H9 (cell line): ENCODE results near the gene DENND4B. TPM values are rescaled to one million over a fixed set of nuclear protein-coding genes. Genes with fewer than 3 reads are reported as not detected.

Experiments used
- DNase-seq: peaks from one replicate; pipeline ENCODE4 v3.0.0-alpha.2; 2017
- H2AFZ ChIP-seq: one replicate; pipeline ENCODE4 v1.6.1; 2013; ENCODE audit warnings: mild to moderate bottlenecking, low read length, control low read depth, moderate library complexity
- H2AK5ac ChIP-seq: 2 replicates; pipeline ENCODE4 v1.6.1; 2013; ENCODE audit warnings: low read length, control low read depth, mixed read lengths; ENCODE audit not compliant: insufficient read length
- H2BK120ac ChIP-seq: one replicate; pipeline ENCODE4 v1.6.1; 2013; ENCODE audit warnings: low read depth, mild to moderate bottlenecking, low read length, control low read depth, inconsistent platforms; ENCODE audit not compliant: poor library complexity, severe bottlenecking
- H2BK12ac ChIP-seq: 2 replicates; pipeline ENCODE4 v1.6.1; 2013; ENCODE audit warnings: low read length, control low read depth, mixed read lengths, low read depth; ENCODE audit not compliant: insufficient read length
- H2BK15ac ChIP-seq: 2 replicates; pipeline ENCODE4 v1.6.1; 2013; ENCODE audit warnings: low read depth, low read length, control low read depth
- H2BK20ac ChIP-seq: one replicate; pipeline ENCODE4 v1.6.1; 2013; ENCODE audit warnings: low read depth, mild to moderate bottlenecking, low read length, control low read depth, inconsistent platforms; ENCODE audit not compliant: poor library complexity, severe bottlenecking
- H2BK5ac ChIP-seq: 2 replicates; pipeline ENCODE4 v1.6.1; 2013; ENCODE audit warnings: low read length, control low read depth, mixed read lengths; ENCODE audit not compliant: insufficient read length
- H3K14ac ChIP-seq: 2 replicates; pipeline ENCODE4 v1.6.1; 2013; ENCODE audit warnings: low read length, control low read depth; ENCODE audit not compliant: insufficient read depth
- H3K18ac ChIP-seq: 2 replicates; pipeline ENCODE4 v1.6.1; 2013; ENCODE audit warnings: low read depth, mild to moderate bottlenecking, mixed read lengths, low read length, control low read depth; ENCODE audit not compliant: insufficient read length
- H3K23ac ChIP-seq: 2 replicates; pipeline ENCODE4 v1.6.1; 2013; ENCODE audit warnings: low read length, control low read depth, mixed read lengths, low read depth; ENCODE audit not compliant: insufficient read length
- H3K23me2 ChIP-seq: 2 replicates; pipeline ENCODE4 v1.6.1; 2013; ENCODE audit warnings: low read depth, mild to moderate bottlenecking, mixed read lengths, low read length, control low read depth; ENCODE audit not compliant: insufficient read length, poor library complexity, severe bottlenecking
- H3K27ac ChIP-seq: 2 replicates; pipeline ENCODE4 v1.5.1; 2013; ENCODE audit warnings: low read length, control low read depth, mixed read lengths, low read depth; ENCODE audit not compliant: insufficient read length
- H3K27me3 ChIP-seq: 2 replicates; pipeline ENCODE4 v1.6.1; 2013; ENCODE audit warnings: low read length, control low read depth, inconsistent platforms; ENCODE audit not compliant: insufficient read depth
- H3K4ac ChIP-seq: 2 replicates; pipeline ENCODE4 v1.6.1; 2013; ENCODE audit warnings: low read depth, mild to moderate bottlenecking, control low read depth, inconsistent platforms, low read length, moderate library complexity
- H3K4me1 ChIP-seq: 2 replicates; pipeline ENCODE4 v1.6.1; 2013; ENCODE audit warnings: low read length, control low read depth, inconsistent platforms; ENCODE audit not compliant: insufficient read depth
- H3K4me2 ChIP-seq: 2 replicates; pipeline ENCODE4 v1.6.1; 2013; ENCODE audit warnings: low read length, control low read depth, mixed read lengths; ENCODE audit not compliant: insufficient read length, insufficient read depth
- H3K56ac ChIP-seq: 2 replicates; pipeline ENCODE4 v1.6.1; 2013; ENCODE audit warnings: low read depth, mild to moderate bottlenecking, mixed read lengths, low read length, control low read depth; ENCODE audit not compliant: insufficient read length
- H3K79me1 ChIP-seq: 2 replicates; pipeline ENCODE4 v1.6.1; 2013; ENCODE audit warnings: low read depth, mild to moderate bottlenecking, moderate library complexity, low read length, control low read depth, inconsistent platforms; ENCODE audit not compliant: insufficient read depth, poor library complexity, severe bottlenecking
- H3K79me2 ChIP-seq: 2 replicates; pipeline ENCODE4 v1.6.1; 2013; ENCODE audit warnings: low read length, control low read depth, inconsistent platforms; ENCODE audit not compliant: insufficient read depth
- H3K9ac ChIP-seq: 2 replicates; pipeline ENCODE4 v1.6.1; 2013; ENCODE audit warnings: low read length, control low read depth, mixed read lengths; ENCODE audit not compliant: insufficient read length; ENCODE audit errors: extremely low read depth
- H3K9me3 ChIP-seq: one replicate; pipeline ENCODE4 v1.6.1; 2013; ENCODE audit warnings: low read depth, low read length, inconsistent platforms; ENCODE audit not compliant: control insufficient read depth
- H3T11ph ChIP-seq: one replicate; pipeline ENCODE4 v1.6.1; 2013; ENCODE audit warnings: mild to moderate bottlenecking, low read length, control low read depth, inconsistent platforms
- H4K20me1 ChIP-seq: one replicate; pipeline ENCODE4 v1.6.1; 2013; ENCODE audit not compliant: control insufficient read depth, insufficient read length, insufficient read depth
- H4K5ac ChIP-seq: 2 replicates; pipeline ENCODE4 v1.6.1; 2013; ENCODE audit warnings: low read depth, mild to moderate bottlenecking, mixed read lengths, low read length, control low read depth; ENCODE audit not compliant: insufficient read length
- H4K8ac ChIP-seq: replicated peaks from 2 replicates; pipeline ENCODE4 v1.6.1; 2013; ENCODE audit warnings: low read length, control low read depth, mixed read lengths, low read depth; ENCODE audit not compliant: insufficient read length
- H4K91ac ChIP-seq: 2 replicates; pipeline ENCODE4 v1.6.1; 2013; ENCODE audit warnings: low read depth, mild to moderate bottlenecking, moderate library complexity, mixed read lengths, low read length, control low read depth; ENCODE audit not compliant: insufficient read length
- H3K27ac Mint-ChIP-seq, 3 experiments: 2 replicates in 2 of 3; 3 replicates in 1 of 3; pipeline ENCODE4 v1.8.0; 2020 to 2021; ENCODE audit warnings: mixed read lengths in 3 of 3, mild to moderate bottlenecking in 1 of 3, moderate library complexity in 1 of 3
- H3K27me3 Mint-ChIP-seq: 2 replicates; pipeline ENCODE4 v1.8.0; 2021; ENCODE audit warnings: low read depth, mild to moderate bottlenecking, moderate library complexity, mixed read lengths
- H3K36me3 Mint-ChIP-seq, 3 experiments: 2 replicates in 2 of 3; 3 replicates in 1 of 3; pipeline ENCODE4 v1.8.0; 2020 to 2021; ENCODE audit warnings: low read depth in 3 of 3, mixed read lengths in 3 of 3; ENCODE audit not compliant: insufficient read depth in 1 of 3
- H3K4me1 Mint-ChIP-seq, 2 experiments: 2 replicates each; pipeline ENCODE4 v1.8.0; 2020; ENCODE audit warnings: mixed read lengths in 2 of 2
- H3K4me3 Mint-ChIP-seq, 2 experiments: 2 replicates in 1 of 2; 3 replicates in 1 of 2; pipeline ENCODE4 v1.8.0; 2020 to 2021; ENCODE audit warnings: mild to moderate bottlenecking in 2 of 2, mixed read lengths in 2 of 2, moderate library complexity in 1 of 2
- H3K9me3 Mint-ChIP-seq, 2 experiments: 2 replicates in 1 of 2; 3 replicates in 1 of 2; pipeline ENCODE4 v1.8.0; 2020; ENCODE audit warnings: mild to moderate bottlenecking in 2 of 2, mixed read lengths in 2 of 2, moderate library complexity in 1 of 2
- WGBS: extraction: QIAGEN DNeasy Blood & Tissue Kit; methylation state at CpG from one replicate; pipeline ENCODE4 v1.1.7; 2013; ENCODE audit warnings: missing lambda C conversion rate, low lambda C conversion rate, mixed read lengths; ENCODE audit not compliant: insufficient read length; ENCODE audit errors: extremely low coverage; 5-methylcytosine and 5-hydroxymethylcytosine counted together
- total RNA-seq: library from RNA; stranded (reverse); gene quantifications from 2 replicates; pipeline ENCODE4 v1.2.1, GENCODE V29; 2021
- TF ChIP-seq, protein P1 (sequence below): fragments of 200-600 bp; sonication (generic); conservative IDR thresholded peaks from 3 replicates; pipeline ENCODE4 v1.8.0; 2021; ENCODE audit warnings: antibody characterized with exemption, mild to moderate bottlenecking

Gene DENND4B
- total RNA-seq, 1 experiment from 2014 or later: 84.6 TPM

DNA sequence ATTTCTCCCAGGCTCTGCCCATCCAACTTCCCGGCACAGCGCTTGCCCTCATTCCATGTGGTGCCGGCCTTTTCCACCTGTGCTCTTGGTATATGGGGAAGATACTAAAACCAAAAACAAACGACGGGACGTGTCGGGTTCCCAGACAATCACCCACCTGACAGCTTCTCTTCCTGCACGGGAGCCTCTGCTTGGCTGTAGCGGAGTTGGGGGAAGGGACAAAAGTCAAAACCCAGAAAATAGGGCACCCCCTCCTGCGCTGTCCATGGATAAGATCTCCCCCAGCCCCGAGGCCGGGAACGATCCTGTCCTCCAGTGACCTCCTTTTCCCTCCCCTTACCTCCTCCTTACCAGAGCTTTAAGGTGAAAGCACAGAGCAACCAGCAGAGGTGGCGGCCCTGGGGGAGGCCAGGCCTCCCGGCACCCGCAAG is 30.3 kb upstream of the DENND4B start:
- Histone ChIP-seq H3K56ac (no peak overlapping the region), H3T11ph (no peak overlapping the region), H4K5ac (no peak overlapping the region), H3K27me3 (no peaks in the 10 kb centered on the region), H4K91ac (no peak overlapping the region), H3K4me2 (peak overlapping the region; percentile 94), H2BK15ac (no peak overlapping the region), H2BK20ac (no peak overlapping the region), H2BK120ac (no peak overlapping the region), H3K9me3 (no peaks in the 10 kb centered on the region), H3K79me1 (no peaks in the 10 kb centered on the region), H3K23ac (no peak overlapping the region), H2BK5ac (no peak overlapping the region), H2AFZ (no peak overlapping the region), H4K20me1 (no peaks in the 10 kb centered on the region), H3K27ac (no peak overlapping the region), H2AK5ac (no peak overlapping the region), H2BK12ac (no peak overlapping the region), H3K79me2 (no peaks in the 10 kb centered on the region), H3K4ac (no peak overlapping the region), H4K8ac (no peak overlapping the region), H3K23me2 (peaks cover 9% of the 10 kb centered on the region), H3K9ac (peak overlapping the region; percentile 74), H3K18ac (no peak overlapping the region), H3K14ac (peak overlapping the region; percentile 17; the same call in 1 of the 2 replicates), H3K4me1 (no peaks in the 10 kb centered on the region)
- no CpG with 5 or more reads among the region's 16 CpGs for WGBS
- peaks cover 25 to 70% (median 53%) of the 10 kb centered on the region in 3 experiments for H3K36me3 Mint-ChIP-seq
- TF ChIP-seq, protein P1, sequence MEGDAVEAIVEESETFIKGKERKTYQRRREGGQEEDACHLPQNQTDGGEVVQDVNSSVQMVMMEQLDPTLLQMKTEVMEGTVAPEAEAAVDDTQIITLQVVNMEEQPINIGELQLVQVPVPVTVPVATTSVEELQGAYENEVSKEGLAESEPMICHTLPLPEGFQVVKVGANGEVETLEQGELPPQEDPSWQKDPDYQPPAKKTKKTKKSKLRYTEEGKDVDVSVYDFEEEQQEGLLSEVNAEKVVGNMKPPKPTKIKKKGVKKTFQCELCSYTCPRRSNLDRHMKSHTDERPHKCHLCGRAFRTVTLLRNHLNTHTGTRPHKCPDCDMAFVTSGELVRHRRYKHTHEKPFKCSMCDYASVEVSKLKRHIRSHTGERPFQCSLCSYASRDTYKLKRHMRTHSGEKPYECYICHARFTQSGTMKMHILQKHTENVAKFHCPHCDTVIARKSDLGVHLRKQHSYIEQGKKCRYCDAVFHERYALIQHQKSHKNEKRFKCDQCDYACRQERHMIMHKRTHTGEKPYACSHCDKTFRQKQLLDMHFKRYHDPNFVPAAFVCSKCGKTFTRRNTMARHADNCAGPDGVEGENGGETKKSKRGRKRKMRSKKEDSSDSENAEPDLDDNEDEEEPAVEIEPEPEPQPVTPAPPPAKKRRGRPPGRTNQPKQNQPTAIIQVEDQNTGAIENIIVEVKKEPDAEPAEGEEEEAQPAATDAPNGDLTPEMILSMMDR: no peak
- peak overlapping the region; percentile 95 to 99 for H3K4me3 Mint-ChIP-seq
- H3K9me3 Mint-ChIP-seq: no peaks in the 10 kb centered on the region
- H3K27ac Mint-ChIP-seq: peak overlapping the region; percentile 91 to 96 (median 96); a peak in 6 of 7 replicates
- no peaks in the 10 kb centered on the region for H3K27me3 Mint-ChIP-seq
- peaks cover 19 to 29% of the 10 kb centered on the region in 2 experiments for H3K4me1 Mint-ChIP-seq
- no peak for DNase-seq
